NCI-H748 treated with DMSO at 0.1 percent for 48 hours (cell line): ENCODE measurements around the gene ATG7.
A peak's percentile ranks its signal among the peaks of the same experiment; 100 is the strongest.
"Not testable (repeated sequence)": the region's sequence is repeated elsewhere in the genome, so short reads cannot be mapped to it uniquely, and the experiment has no call there.

ENCODE experiments used
- DNase-seq: peaks from one replicate; lab custom pipeline; 2025; lab: John Stamatoyannopoulos, UW

Gene ATG7

GRCh38 chr3:11297126-11297525, 24.9 kb downstream of the ATG7 start:
- DNase-seq = no peak

DNA sequence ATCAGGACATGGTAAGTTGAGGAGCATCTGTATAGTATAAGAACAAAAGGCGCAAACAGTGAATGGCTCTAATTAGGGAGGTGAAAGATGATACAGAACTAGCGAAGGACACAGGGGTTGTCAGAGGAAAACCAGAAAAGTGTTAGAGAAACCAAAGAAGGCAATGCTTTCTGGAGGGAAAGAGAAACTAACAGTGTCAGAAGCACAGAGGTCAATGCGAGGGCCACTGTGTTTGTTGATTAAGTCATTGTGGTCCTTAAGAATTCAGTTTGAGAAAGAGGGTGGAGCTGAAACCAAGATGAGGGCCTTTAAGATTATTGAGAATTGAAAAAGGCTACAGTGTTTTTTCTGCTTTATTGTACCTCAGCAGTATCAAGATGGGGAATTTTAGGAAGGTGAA, 28.8 kb downstream of the ATG7 start:
- no peak for DNase-seq

- no peak for DNase-seq
Observed at GRCh38 chr3:11302444-11302843, 30.2 kb downstream of the ATG7 start.

DNA sequence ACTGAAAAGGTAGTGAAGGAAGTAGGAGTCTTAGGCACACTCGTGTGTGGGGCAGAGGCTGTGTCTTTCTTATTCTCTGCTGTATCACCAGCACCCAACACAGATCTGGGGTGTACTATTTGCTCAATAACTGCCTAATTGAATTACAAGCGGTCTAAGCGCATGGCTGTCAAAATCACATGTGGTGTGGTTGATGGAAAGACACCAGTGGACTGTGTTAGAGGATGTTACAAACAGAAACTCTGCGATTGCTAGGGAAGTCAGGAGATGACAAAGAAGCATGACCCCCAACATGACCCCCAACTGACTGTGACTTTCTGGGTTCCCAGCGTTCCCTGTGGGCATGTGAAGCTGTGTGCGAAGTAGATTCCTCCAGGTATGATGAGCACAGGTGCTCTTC, 32.0 kb downstream of the ATG7 start:
- no peak for DNase-seq

DNA sequence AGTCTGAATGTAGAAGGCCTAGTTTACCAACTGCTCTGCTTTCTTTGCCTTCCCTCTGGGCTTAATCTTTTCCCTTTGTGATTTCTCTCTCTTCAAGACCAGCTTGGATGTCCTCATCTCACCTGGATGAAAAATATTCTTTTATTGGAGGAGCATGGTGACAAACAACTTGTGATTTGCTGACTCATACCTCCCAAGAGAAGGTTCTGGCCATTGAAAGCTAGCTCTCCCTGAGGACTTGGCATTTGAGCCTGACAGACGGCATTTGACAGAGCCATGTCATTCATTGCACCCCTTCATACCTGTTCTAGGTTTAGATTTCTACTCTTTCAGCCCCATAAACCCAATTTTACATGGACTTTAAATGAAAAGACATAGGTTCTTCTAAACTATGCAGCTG, 33.3 kb downstream of the ATG7 start:
- DNase-seq = no peak

DNA sequence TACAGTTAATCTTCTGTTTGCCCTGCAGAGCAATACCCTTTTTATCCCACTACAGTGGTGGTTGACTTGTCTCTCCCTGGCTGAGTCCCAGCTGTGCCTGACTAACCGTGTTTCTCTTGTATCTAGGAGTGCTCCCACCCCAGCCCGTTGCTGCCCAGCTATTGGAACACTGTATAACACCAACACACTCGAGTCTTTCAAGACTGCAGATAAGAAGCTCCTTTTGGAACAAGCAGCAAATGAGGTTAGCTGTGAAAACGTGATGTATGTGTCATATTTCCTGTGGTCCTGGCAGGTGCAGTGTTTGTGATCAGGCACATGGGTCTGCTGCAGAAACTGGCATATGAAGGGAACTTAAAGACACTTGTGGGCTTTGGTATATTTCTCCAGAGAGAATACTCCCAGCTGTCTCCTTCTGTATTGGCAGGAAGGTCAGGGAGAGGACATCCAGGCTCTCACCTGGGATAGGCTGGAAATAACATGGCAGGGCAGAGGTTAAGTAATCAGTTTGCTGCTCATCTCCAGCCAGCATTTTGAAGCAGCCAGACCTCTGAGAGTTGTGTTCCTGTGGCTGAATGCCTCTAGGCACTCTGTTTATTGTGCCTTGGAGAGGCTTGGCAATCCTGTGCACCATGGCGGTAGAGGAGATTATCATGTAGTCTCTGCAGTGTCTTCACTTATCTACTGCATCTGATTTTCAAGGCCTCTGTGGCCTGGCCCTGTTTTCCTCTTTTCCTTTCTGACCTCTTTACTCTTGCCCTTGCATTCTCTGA, 34.8 kb downstream of the ATG7 start:
- no peak for DNase-seq

DNA sequence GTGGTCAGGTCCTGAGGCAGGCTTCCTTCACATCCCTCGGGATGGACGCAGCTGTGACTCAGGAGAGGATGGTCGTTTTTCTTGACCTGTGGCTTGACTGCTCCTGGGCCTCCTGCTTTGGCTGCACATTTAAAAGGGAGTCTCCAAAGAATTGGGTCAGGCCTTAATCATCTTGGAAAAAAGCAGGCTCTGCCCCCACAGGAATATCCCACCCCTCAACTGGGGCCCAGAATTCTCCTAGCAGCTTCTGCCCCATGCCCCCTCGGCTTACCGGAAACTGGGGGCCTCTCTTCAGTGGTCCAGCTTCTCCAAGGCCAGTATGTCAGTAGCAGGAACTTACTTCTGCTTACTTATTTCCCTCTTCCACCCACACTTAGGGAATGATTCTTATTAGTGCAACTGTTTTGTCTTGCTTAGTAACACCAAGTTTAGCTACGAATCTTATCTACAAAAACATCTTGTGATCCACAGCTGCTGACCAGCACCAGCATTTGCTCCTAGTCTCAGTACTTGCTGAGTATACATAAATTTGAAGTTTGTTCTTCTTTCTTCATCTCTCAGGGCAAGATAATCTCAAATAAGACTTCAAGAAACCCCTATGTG, 35.7 kb downstream of the ATG7 start:
- DNase-seq = no peak

- DNase-seq = no peak
Observed at GRCh38 chr3:11310258-11310657, 38.1 kb downstream of the ATG7 start.

DNA sequence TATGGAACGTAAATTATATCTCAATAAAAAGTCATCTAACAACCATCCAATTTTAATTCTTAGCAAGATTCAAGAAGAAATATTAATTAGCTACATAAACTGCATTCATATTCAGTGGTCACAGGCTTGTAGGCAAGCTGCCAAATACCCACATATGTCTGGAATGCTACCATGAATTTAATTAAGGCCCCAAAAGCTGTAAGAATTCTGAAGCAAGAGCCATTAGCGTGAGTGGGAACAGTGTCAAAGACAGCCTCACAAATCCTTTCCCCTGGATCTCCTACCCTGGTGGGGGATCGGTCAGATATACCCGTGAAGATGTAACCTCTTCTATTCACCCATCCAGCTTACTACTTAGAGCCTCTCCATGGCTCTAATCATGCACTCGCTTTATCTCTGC, 40.0 kb downstream of the ATG7 start:
- DNase-seq = no peak

DNA sequence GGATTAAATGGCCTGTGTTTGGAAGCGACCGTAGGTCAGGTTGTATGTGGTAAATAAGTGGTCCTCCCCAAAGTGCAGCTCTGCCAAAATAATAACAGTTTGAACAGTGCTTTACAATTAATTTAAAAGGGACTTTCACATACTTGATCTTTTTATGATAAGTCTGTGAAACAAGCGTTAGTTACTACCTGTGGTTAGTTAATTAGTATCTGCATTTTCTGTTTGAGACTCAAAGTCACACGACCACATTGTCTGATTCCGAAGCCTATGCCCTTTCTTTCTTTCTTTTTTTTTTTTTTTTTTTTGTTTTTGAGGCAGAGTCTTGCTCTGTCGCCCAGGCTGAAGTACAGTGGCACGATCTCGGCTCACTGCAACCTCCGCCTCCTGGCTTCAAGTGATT, 45.1 kb downstream of the ATG7 start:
- DNase-seq = no peak

GRCh38 chr3:11322931-11323330, 50.7 kb downstream of the ATG7 start:
- DNase-seq = no peak

DNA sequence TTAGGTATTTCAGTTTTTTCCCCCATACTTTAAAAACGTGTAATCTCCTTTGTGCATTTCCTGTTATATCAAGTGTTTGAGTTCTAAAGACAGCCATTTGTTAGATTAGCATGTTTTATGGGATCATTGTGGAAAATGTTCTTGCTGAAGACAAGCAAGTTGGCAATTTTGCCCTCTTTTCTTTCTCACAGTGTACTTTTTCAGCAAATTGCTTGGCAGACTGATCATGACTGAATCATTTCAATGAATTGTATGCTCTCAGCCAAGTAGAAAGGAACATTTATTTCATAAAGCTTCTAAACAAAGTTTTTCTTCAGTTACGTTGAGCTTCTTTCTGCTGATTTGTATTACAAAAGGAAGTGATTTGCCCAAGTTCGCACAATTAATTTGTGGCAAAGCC, 51.6 kb downstream of the ATG7 start:
- DNase-seq = no peak

DNA sequence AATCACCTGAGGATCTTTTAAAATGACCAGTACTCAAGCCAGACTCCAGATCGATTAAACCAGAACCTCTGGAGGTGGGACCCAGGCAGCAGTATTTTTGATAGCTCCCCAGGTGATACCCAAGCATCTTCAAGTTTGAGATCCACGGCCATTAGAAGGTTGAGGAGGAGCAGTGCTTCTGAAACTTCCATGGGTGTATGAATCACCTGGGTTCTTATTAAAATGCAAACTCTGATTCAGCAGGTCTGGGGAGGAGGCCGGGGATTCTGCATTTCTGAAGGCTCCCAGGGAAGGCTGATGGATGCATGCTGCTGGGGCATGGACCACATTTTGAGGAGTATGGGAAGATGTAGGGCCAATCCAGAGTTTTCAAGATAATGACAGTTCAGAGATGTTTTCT, 55.4 kb downstream of the ATG7 start:
- DNase-seq = no peak

DNA sequence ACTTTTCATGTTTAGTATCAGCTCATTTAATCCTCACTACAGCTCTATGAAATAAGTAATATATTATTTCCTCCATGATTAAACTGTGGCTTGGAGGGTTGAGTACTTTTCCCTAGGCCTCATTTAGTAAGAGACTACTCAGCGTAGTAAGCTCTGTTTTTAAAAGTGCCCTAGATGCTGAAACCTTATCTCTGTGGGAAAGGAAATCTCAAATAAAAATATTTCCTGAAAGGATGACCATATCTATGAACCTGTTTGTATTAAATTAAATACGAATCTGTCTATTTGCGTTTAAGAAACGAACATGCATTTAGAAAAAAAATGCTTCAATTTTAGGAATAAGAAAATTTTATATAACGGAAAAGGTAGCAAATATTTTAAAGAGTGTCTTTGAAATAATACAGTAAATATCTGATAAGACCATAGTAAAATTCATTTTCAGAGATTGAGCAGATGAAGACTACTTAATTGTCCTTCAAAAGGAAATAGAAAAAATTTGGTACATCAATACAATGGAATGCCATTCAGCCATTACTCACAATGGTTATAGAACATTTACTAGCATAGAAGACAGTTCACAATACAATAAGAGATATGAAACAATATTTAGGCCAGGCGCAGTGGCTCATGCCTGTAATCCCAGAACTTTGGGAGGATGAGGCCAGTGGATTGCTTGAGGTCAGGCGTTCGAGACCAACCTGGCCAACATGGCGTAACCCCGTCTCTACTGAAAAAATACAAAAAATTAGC, 56.2 kb downstream of the ATG7 start:
- no peak for DNase-seq

DNA sequence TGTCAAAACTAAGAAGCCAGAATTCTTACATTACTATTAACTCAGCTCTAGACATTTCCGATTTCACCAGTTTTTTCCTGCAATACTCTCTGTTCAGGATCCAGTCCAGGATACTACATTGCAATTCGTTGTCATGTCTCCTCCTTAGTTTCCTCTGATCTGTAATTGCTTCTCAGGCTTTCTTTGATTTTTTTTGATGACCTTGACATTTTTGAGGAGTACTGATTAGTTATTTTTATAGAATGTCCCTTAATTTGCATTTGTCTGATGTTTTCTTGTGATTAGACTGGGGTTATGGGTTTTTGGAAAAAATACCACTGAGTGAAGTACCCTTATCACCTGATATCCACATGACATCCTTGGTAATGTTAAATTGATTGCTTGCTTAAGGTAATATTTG, 57.6 kb downstream of the ATG7 start:
- DNase-seq = no peak

DNA sequence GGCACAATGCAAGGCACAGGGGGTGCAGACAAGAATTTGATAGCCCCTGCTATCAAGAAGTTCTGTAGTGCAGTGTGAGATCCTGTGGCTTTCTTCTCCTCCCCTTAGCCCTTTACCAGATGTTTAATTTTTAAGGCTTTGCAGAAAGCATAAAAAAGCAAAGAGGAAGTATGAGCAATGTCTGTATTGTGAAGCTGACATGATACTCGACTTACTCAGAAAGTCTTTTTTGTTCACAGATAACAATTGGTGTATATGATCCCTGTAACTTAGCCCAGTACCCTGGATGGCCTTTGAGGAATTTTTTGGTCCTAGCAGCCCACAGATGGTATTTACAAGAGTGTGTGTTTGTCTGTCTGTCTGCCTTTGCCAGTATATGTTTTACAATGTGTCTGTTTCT, 58.9 kb downstream of the ATG7 start:
- no peak for DNase-seq

- peak; percentile 8 for DNase-seq
Observed at GRCh38 chr3:11335056-11335608, 62.9 kb downstream of the ATG7 start.

GRCh38 chr3:11339541-11339940, 67.3 kb downstream of the ATG7 start:
- DNase-seq = no peak

DNA sequence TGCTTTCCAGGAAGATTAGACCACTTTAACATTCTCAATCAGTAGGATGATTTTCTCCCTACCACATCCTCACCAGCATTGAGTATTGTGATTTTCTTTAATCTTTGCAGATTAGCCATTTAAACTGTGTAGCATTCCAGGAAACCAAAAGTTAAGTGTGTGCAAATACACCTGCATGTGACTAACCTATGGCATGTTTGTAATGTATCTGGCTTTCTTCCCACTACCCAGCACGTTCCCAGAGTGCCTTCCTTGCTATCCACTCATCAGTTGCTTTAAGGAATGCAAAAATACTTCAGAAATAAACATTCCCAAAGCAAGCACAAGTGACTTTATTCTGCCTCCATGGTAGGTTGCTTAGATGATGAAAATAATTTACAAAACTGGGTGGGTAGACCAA, 74.2 kb downstream of the ATG7 start:
- no peak for DNase-seq

- DNase-seq = not testable (repeated sequence)
Observed at GRCh38 chr3:11348877-11349276, 76.7 kb downstream of the ATG7 start.

DNA sequence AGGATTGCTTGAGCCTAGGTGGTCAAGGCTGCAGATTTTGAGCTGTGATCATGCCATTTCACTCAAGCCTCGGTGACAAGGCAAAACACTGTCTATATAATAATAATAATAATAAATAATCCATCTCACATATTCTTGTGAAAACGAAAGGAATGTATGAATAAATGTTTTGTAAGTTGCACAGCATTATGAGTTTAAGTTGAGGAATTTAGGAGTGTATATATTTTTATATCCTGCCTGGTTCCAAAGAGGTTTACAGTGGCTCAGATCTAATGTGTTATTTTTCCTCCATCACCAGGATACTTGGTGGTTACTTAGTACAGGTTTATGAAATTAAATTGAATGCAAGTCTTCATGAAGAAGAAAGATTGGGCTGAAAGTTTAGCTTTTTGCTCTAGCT, 77.2 kb downstream of the ATG7 start:
- DNase-seq = no peak

DNA sequence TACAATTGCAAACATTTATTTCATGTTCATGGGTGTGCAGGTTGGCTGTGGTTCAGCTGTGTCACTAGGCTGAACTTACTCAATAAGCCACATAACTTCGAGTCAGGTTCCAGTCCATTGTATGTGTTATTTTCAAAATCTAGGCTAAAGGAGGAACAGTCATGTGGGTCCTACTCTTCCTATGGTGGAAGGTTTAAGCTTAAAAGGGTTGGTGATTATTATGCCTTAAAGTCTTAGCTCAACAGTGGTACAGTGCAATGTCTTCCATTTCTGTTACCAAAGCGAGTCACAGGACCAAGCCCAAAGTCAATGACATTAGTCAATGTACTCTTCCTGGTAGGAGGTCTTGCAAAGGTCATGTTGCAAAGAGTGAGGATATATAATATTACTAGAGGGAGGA, 78.2 kb downstream of the ATG7 start:
- no peak for DNase-seq

GRCh38 chr3:11351451-11351850, 79.3 kb downstream of the ATG7 start:
- no peak for DNase-seq
